A549 (cell line): Measurements from ENCODE around the gene PRXL2A. TPM values are rescaled to one million over a fixed set of nuclear protein-coding genes. Genes with fewer than 3 reads are reported as not detected.

Source experiments
- ATAC-seq, 2 experiments: fragments of 200-7000 bp in 1 of 2; fragments of >200 bp in 1 of 2; cut with Nextera tagmentation in 1 of 2; cut with Tn5 transposase in 1 of 2; 3 replicates each; pipeline versions ENCODE4 v1.8.0 to v1.9.1; 2018 to 2020; ENCODE audit warnings: mild to moderate bottlenecking in 1 of 2, moderate library complexity in 1 of 2
- CTCF ChIA-PET: fragments of 300-600 bp; sonication (Branson Sonifier 250); formaldehyde crosslinking; extraction: SDS; loops from one replicate; lab custom pipeline; 2021; ENCODE audit warnings: antibody characterized with exemption, inconsistent platforms; lab: Yijun Ruan, JAX
- POLR2A ChIA-PET: fragments of 350-600 bp; formaldehyde crosslinking; extraction: SDS; loops from one replicate; lab custom pipeline; 2021; ENCODE audit warnings: antibody characterized with exemption, inconsistent platforms; lab: Yijun Ruan, JAX
- DNase-seq, 2 experiments: peaks; one replicate each; pipeline versions ENCODE4 v3.0.0 to v3.0.0-alpha.2; 2011 to 2016; ENCODE audit warnings: low read depth in 1 of 2, low spot score in 1 of 2
- FAIRE-seq: peaks from 2 replicates; lab custom pipeline; 2011; peaks lifted over from hg19 to GRCh38; lab: Jason Lieb, UNC
- H3K27ac ChIP-seq, 2 experiments: fragments of >200 bp; sonication (Bioruptor Twin); formaldehyde crosslinking; 3 replicates each; pipeline ENCODE4 v1.5.1; 2016 to 2017
- H3K4me1 ChIP-seq: fragments of >200 bp; sonication (Bioruptor Twin); formaldehyde crosslinking; 3 replicates; pipeline ENCODE4 v1.6.1; 2016
- H3K4me2 ChIP-seq: fragments of >200 bp; sonication (Bioruptor Twin); formaldehyde crosslinking; 3 replicates; pipeline ENCODE4 v1.6.1; 2016
- H3K4me3 ChIP-seq: fragments of >200 bp; sonication (Bioruptor Twin); formaldehyde crosslinking; 3 replicates; pipeline ENCODE4 v1.5.1; 2016
- H3K9me3 ChIP-seq: fragments of >200 bp; sonication (Bioruptor Twin); formaldehyde crosslinking; 3 replicates; pipeline ENCODE4 v1.6.1; 2016
- ATOH8 ChIP-seq: fragments of 250-450 bp; sonication (Bioruptor Pico); IDR thresholded peaks from 2 replicates; pipeline ENCODE4 v1.5.0; 2020; ENCODE audit warnings: low read depth, mild to moderate bottlenecking, moderate library complexity
- BCL3 ChIP-seq: fragments of >200 bp; sonication (Bioruptor Twin); formaldehyde crosslinking; IDR thresholded peaks from 3 replicates; pipeline ENCODE4 v1.6.1; 2016
- CEBPB ChIP-seq, 2 experiments: fragments of >200 bp in 1 of 2; sonication (Bioruptor Twin) in 1 of 2; formaldehyde crosslinking in 1 of 2; IDR thresholded peaks; 2 replicates each; pipeline ENCODE4 v1.6.1; 2012 to 2016
- CHD2 ChIP-seq: fragments of 150-350 bp; IDR thresholded peaks from 2 replicates; pipeline ENCODE4 v1.6.1; 2014; ENCODE audit warnings: low read length; ENCODE audit not compliant: partially characterized antibody
- CHD4 ChIP-seq: fragments of 200-600 bp; sonication (generic); IDR thresholded peaks from 2 replicates; pipeline ENCODE4 v1.6.1; 2016; ENCODE audit warnings: antibody characterized with exemption, mild to moderate bottlenecking, borderline replicate concordance
- CTCF ChIP-seq: fragments of >200 bp; sonication (Bioruptor Twin); formaldehyde crosslinking; IDR thresholded peaks from 3 replicates; pipeline ENCODE4 v1.5.1; 2016
- EHMT2 ChIP-seq: fragments of 200-600 bp; sonication (generic); IDR thresholded peaks from 2 replicates; pipeline ENCODE4 v1.6.1; 2016; ENCODE audit warnings: antibody characterized with exemption, low read depth, mild to moderate bottlenecking, moderate library complexity
- EP300 ChIP-seq, 2 experiments: fragments of >200 bp; sonication (Bioruptor Twin); formaldehyde crosslinking; IDR thresholded peaks; 2 replicates in 1 of 2; 3 replicates in 1 of 2; pipeline ENCODE4 v1.6.1; 2016 to 2017
- FOSL2 ChIP-seq, 2 experiments: fragments of 450-650 bp in 1 of 2; fragments of >200 bp in 1 of 2; sonication (Bioruptor Twin) in 1 of 2; formaldehyde crosslinking; IDR thresholded peaks; 2 replicates each; pipeline versions ENCODE4 v1.5.0 to v1.6.1; 2016 to 2020; ENCODE audit warnings: mild to moderate bottlenecking in 1 of 2, moderate library complexity in 1 of 2
- FOXS1 ChIP-seq: fragments of 250-450 bp; sonication (Bioruptor Pico); IDR thresholded peaks from 2 replicates; pipeline ENCODE4 v1.5.0; 2020; ENCODE audit warnings: mild to moderate bottlenecking, moderate library complexity
- GATA3 ChIP-seq: IDR thresholded peaks from 2 replicates; pipeline ENCODE4 v1.6.1; 2012; ENCODE audit warnings: borderline replicate concordance
- HES2 ChIP-seq: fragments of >200 bp; sonication (Bioruptor Twin); formaldehyde crosslinking; IDR thresholded peaks from 2 replicates; pipeline ENCODE4 v1.6.1; 2016
- HEYL ChIP-seq: fragments of 250-450 bp; sonication (Bioruptor Pico); IDR thresholded peaks from 2 replicates; pipeline ENCODE4 v1.8.0; 2021; ENCODE audit warnings: mild to moderate bottlenecking, moderate library complexity
- HMGXB4 ChIP-seq: fragments of 250-450 bp; sonication (Bioruptor Pico); IDR thresholded peaks from 2 replicates; pipeline ENCODE4 v1.5.0; 2021; ENCODE audit warnings: mild to moderate bottlenecking, moderate library complexity, borderline replicate concordance
- HOXB13 ChIP-seq: fragments of 250-450 bp; sonication (Bioruptor Pico); IDR thresholded peaks from 2 replicates; pipeline ENCODE4 v1.5.0; 2020; ENCODE audit warnings: low read depth, mild to moderate bottlenecking, moderate library complexity
- HOXB5 ChIP-seq: fragments of 250-450 bp; sonication (Bioruptor Pico); IDR thresholded peaks from 2 replicates; pipeline ENCODE4 v1.5.0; 2020; ENCODE audit warnings: mild to moderate bottlenecking, moderate library complexity
- JUNB ChIP-seq: fragments of >200 bp; sonication (Bioruptor Twin); formaldehyde crosslinking; IDR thresholded peaks from 2 replicates; pipeline ENCODE4 v1.6.1; 2016
- KDM1A ChIP-seq: fragments of 200-600 bp; sonication (generic); IDR thresholded peaks from 2 replicates; pipeline ENCODE4 v1.6.1; 2016; ENCODE audit warnings: low read depth, mild to moderate bottlenecking
- NFE2L2 ChIP-seq: fragments of 150-350 bp; conservative IDR thresholded peaks from 2 replicates; pipeline ENCODE4 v1.6.1; 2014; ENCODE audit warnings: low read length
- PBX3 ChIP-seq: IDR thresholded peaks from 2 replicates; pipeline ENCODE4 v1.6.1; 2012
- PHF8 ChIP-seq: fragments of 200-600 bp; sonication (generic); IDR thresholded peaks from 2 replicates; pipeline ENCODE4 v1.6.1; 2016; ENCODE audit warnings: low read depth, mild to moderate bottlenecking, antibody characterized with exemption, moderate library complexity, borderline replicate concordance
- RAD21 ChIP-seq, 2 experiments: fragments of >200 bp in 1 of 2; sonication (Bioruptor Twin) in 1 of 2; formaldehyde crosslinking in 1 of 2; IDR thresholded peaks in 1 of 2; conservative IDR thresholded peaks in 1 of 2; 2 replicates in 1 of 2; 3 replicates in 1 of 2; pipeline ENCODE4 v1.6.1; 2012 to 2018; ENCODE audit warnings: inconsistent platforms in 1 of 2
- RARB ChIP-seq: fragments of 250-450 bp; sonication (Bioruptor Pico); IDR thresholded peaks from 2 replicates; pipeline ENCODE4 v1.8.0; 2021; ENCODE audit warnings: mild to moderate bottlenecking, moderate library complexity
- RCOR1 ChIP-seq: fragments of 150-350 bp; IDR thresholded peaks from 2 replicates; pipeline ENCODE4 v1.6.1; 2014; ENCODE audit warnings: antibody characterized with exemption, low read length, low read depth
- SREBF2 ChIP-seq: fragments of 450-650 bp; IDR thresholded peaks from 2 replicates; pipeline ENCODE4 v1.6.1; 2014; ENCODE audit warnings: mild to moderate bottlenecking, moderate library complexity
- TFCP2L1 ChIP-seq: fragments of 250-450 bp; sonication (Bioruptor Pico); IDR thresholded peaks from 2 replicates; pipeline ENCODE4 v1.5.0; 2021; ENCODE audit warnings: mild to moderate bottlenecking
- TP53 ChIP-seq: fragments of 250-450 bp; sonication (Bioruptor Pico); IDR thresholded peaks from 2 replicates; pipeline ENCODE4 v1.5.0; 2021; ENCODE audit warnings: mild to moderate bottlenecking, moderate library complexity
- USF2 ChIP-seq: fragments of 450-650 bp; IDR thresholded peaks from 2 replicates; pipeline ENCODE4 v1.6.1; 2014; ENCODE audit warnings: antibody characterized with exemption
- ZNF302 ChIP-seq: fragments of 250-450 bp; sonication (Bioruptor Pico); IDR thresholded peaks from 2 replicates; pipeline ENCODE4 v1.9.0; 2021; ENCODE audit warnings: inconsistent platforms, mild to moderate bottlenecking, moderate library complexity
- WGBS: methylation state at CpG from one replicate; pipeline ENCODE4 v1.1.6; 2017; ENCODE audit errors: missing lambda C conversion rate; 5-methylcytosine and 5-hydroxymethylcytosine counted together
- polyA plus RNA-seq, 4 experiments: library from polyadenylated mRNA; depleted of rRNA in 3 of 4; stranded (reverse); fragments of >200 nt; fragmentation: RNase III in 1 of 4; extraction: RNeasy Plus Mini Kit Qiagen cat#74134 plus additional on column Dnase treatment in 1 of 4; gene quantifications; 2 replicates in 3 of 4; 3 replicates in 1 of 4; pipeline ENCODE4 v1.2.3, GENCODE V29; 2011 to 2017

PRXL2A gene
- polyA plus RNA-seq, 2 of the 4 experiments (the other 2 are of a cell fraction) = 55.0 to 59.3 TPM

- ChIA-PET POLR2A (no interaction called here), CTCF (no interaction called here)
- FAIRE-seq = no peak
- TF ChIP-seq HES2 (no peak), HMGXB4 (no peak), HOXB5 (CRISPR knock-in tag) (no peak), HOXB13 (CRISPR knock-in tag) (no peak), CTCF (no peak), CEBPB (IDR thresholded peaks at IDR 0.05) (no peak), BCL3 (no peak), PBX3 (no peak), EP300 (IDR thresholded peaks at IDR 0.05) (no peak), TP53 (no peak), RARB (CRISPR knock-in tag) (no peak), ATOH8 (CRISPR knock-in tag) (no peak), FOSL2 (IDR thresholded peaks at IDR 0.05) (no peak), FOSL2 (CRISPR knock-in tag; IDR thresholded peaks at IDR 0.05) (no peak), JUNB (no peak), NFE2L2 (no peak)
- Histone ChIP-seq H3K4me3 (no peak overlapping the region), H3K4me2 (no peak overlapping the region), H3K27ac (no peak overlapping the region), H3K9me3 (no peaks in the 10 kb centered on the region), H3K4me1 (no peaks in the 10 kb centered on the region)
- WGBS = 58% methylated on average over 8 of the region's 8 CpGs
- ATAC-seq = peak in 1 of 2 experiments; percentile 43; a peak in 4 of 6 replicates
- no peak for DNase-seq
These were observed 8.1 kb upstream of the PRXL2A start for GRCh38 chr10:80400136-80400804.

GRCh38 chr10:80405035-80405434 lies 3.3 kb upstream of the PRXL2A start:
- Histone ChIP-seq H3K9me3 (no peaks in the 10 kb centered on the region), H3K4me1 (peaks cover 12% of the 10 kb centered on the region; the same call in 2 of the 3 replicates), H3K4me2 (no peak overlapping the region), H3K4me3 (no peak overlapping the region), H3K27ac (no peak overlapping the region)
- ChIA-PET CTCF (interaction anchor here (2.1 to 3.9 kb wide), 2 partner anchors 22 to 39 kb away, joined by 8 to 30 read pairs; no protein-coding TSS in a partner anchor), POLR2A (no interaction called here)
- FAIRE-seq = no peak
- WGBS = 6% methylated on average over 1 of the region's 1 CpG
- ATAC-seq = no peak
- DNase-seq = no peak
- no peak for TF ChIP-seq PHF8
- no peak for TF ChIP-seq CHD2
- no peak for TF ChIP-seq RAD21 (conservative IDR thresholded peaks at IDR 0.05 in 1 of 2, IDR thresholded peaks at IDR 0.05 in 1 of 2)
- no peak for TF ChIP-seq GATA3
- TF ChIP-seq SREBF2 = no peak
- TF ChIP-seq EHMT2 = no peak
- no peak for TF ChIP-seq FOXS1 (CRISPR knock-in tag)
- TF ChIP-seq CHD4 = no peak
- no peak for TF ChIP-seq ZNF302 (CRISPR knock-in tag)
- no peak for TF ChIP-seq TFCP2L1 (CRISPR knock-in tag)
- no peak for TF ChIP-seq HES2
- TF ChIP-seq KDM1A = no peak
- no peak for TF ChIP-seq USF2
- TF ChIP-seq RCOR1 = no peak
- no peak for TF ChIP-seq HEYL
- TF ChIP-seq HOXB13 (CRISPR knock-in tag) = no peak
- TF ChIP-seq TP53 = no peak
